Measurements from ENCODE around the gene APAF1. TPM values are rescaled to one million over a fixed set of nuclear protein-coding genes. Genes with fewer than 3 reads are reported as not detected.

Gene APAF1
- total and polyA plus RNA-seq, 2 of the 13 experiments (the other 11 are each of a cell fraction or from before 2014, with no cell fraction given), result 6.0 to 13.0 TPM

GRCh38 chr12:98745578-98746391, 100.7 kb downstream of the APAF1 start (continued):
- no peak for TF ChIP-seq ZSCAN21 (CRISPR knock-in tag; IDR thresholded peaks at IDR 0.05; ENCODE audit: borderline replicate concordance)
- peak; percentile 25; the same call in 1 of the 2 replicates for TF ChIP-seq ZNF800 (CRISPR knock-in tag; IDR thresholded peaks at IDR 0.05)
- no peak for TF ChIP-seq TEF (CRISPR knock-in tag; IDR thresholded peaks at IDR 0.05)
- no peak for TF ChIP-seq HDAC2 (CRISPR knock-in tag; IDR thresholded peaks at IDR 0.05)
- no peak for TF ChIP-seq ZBTB2 (CRISPR knock-in tag; IDR thresholded peaks at IDR 0.05; ENCODE audit: low read depth)
- TF ChIP-seq GZF1 (CRISPR knock-in tag; IDR thresholded peaks at IDR 0.05), result no peak
- no peak for TF ChIP-seq ZBTB34 (CRISPR knock-in tag; IDR thresholded peaks at IDR 0.05)
- TF ChIP-seq POLR2A (IDR thresholded peaks at IDR 0.05; ENCODE audit: insufficient read depth in 1 of 2, low read depth in 2 of 2, low read length in 2 of 2), result no peak
- TF ChIP-seq EZH2 (conservative IDR thresholded peaks at IDR 0.05; ENCODE audit: low read depth, low read length), result peak; percentile 36; the same call in 1 of the 2 replicates
- no peak for TF ChIP-seq GFI1 (CRISPR knock-in tag; IDR thresholded peaks at IDR 0.05; ENCODE audit: borderline replicate concordance)
- TF ChIP-seq ZBTB39 (CRISPR knock-in tag; IDR thresholded peaks at IDR 0.05), result no peak
- TF ChIP-seq ZBTB14 (CRISPR knock-in tag; IDR thresholded peaks at IDR 0.05), result peak; percentile 60; the same call in 1 of the 2 replicates
- no peak for TF ChIP-seq SNAI1 (CRISPR knock-in tag; IDR thresholded peaks at IDR 0.05; ENCODE audit: borderline replicate concordance)
- no peak for TF ChIP-seq ZNF292 (CRISPR knock-in tag; IDR thresholded peaks at IDR 0.05; ENCODE audit: borderline replicate concordance, low read depth)
- TF ChIP-seq GABPB1 (CRISPR knock-in tag; IDR thresholded peaks at IDR 0.05), result no peak
- no peak for TF ChIP-seq CBX5 (CRISPR knock-in tag; IDR thresholded peaks at IDR 0.05; ENCODE audit: borderline replicate concordance)
- TF ChIP-seq ZNF713 (CRISPR knock-in tag; IDR thresholded peaks at IDR 0.05), result no peak
- TF ChIP-seq ZBTB25 (CRISPR knock-in tag; IDR thresholded peaks at IDR 0.05), result no peak
